CD4-positive, alpha-beta memory T cell (primary cell): ENCODE measurements around the gene ZNF471. TPM values are rescaled to one million over a fixed set of nuclear protein-coding genes. Genes with fewer than 3 reads are reported as not detected.

ENCODE experiments used
- CTCF ChIA-PET: fragments of 350-600 bp; sonication (Branson Sonifier 250); formaldehyde crosslinking; loops from one replicate; lab custom pipeline; 2021; ENCODE audit warnings: inconsistent platforms; ENCODE audit not compliant: partially characterized antibody; lab: Charles Lee
- POLR2A ChIA-PET: fragments of 350-600 bp; sonication (Branson Sonifier 250); formaldehyde crosslinking; loops from one replicate; lab custom pipeline; 2021; ENCODE audit not compliant: partially characterized antibody; lab: Charles Lee
- DNase-seq, 5 donors: peaks; one replicate each; pipeline versions ENCODE4 v3.0.0 to v3.0.0-alpha.2; 2020 to 2022; ENCODE audit warnings: mixed read lengths in 1 of 5
- H3K27ac ChIP-seq: one replicate; pipeline ENCODE4 v1.7.0; 2013; ENCODE audit warnings: low read depth, low read length
- H3K27me3 ChIP-seq: 2 replicates; pipeline ENCODE4 v1.7.0; 2013; ENCODE audit warnings: mild to moderate bottlenecking, low read length, moderate library complexity; ENCODE audit not compliant: insufficient read depth
- H3K36me3 ChIP-seq: 2 replicates; pipeline ENCODE4 v1.7.0; 2013; ENCODE audit warnings: mild to moderate bottlenecking, low read length, moderate library complexity; ENCODE audit not compliant: insufficient read depth
- H3K4me1 ChIP-seq: 2 replicates; pipeline ENCODE4 v1.7.0; 2013; ENCODE audit warnings: mild to moderate bottlenecking, low read length, moderate library complexity; ENCODE audit not compliant: insufficient read depth
- H3K4me3 ChIP-seq, 2 donors: one replicate each; pipeline ENCODE4 v1.7.0; 2013; ENCODE audit warnings: low read length in 2 of 2, mild to moderate bottlenecking in 1 of 2
- H3K9me3 ChIP-seq, 2 donors: one replicate each; pipeline ENCODE4 v1.7.0; 2013; ENCODE audit warnings: low read length in 2 of 2, control low read depth in 1 of 2; ENCODE audit not compliant: control insufficient read depth in 1 of 2
- H3K27ac Mint-ChIP-seq, 7 donors: one replicate each; pipeline ENCODE4 v1.8.0; 2020 to 2021; ENCODE audit warnings: mixed read lengths in 7 of 7, mild to moderate bottlenecking in 6 of 7, inconsistent platforms in 3 of 7, moderate library complexity in 3 of 7
- H3K27me3 Mint-ChIP-seq, 2 donors: one replicate each; pipeline ENCODE4 v1.8.0; 2020 to 2021; ENCODE audit warnings: mixed read lengths in 2 of 2
- H3K36me3 Mint-ChIP-seq, 2 donors: one replicate each; pipeline ENCODE4 v1.8.0; 2020 to 2021; ENCODE audit warnings: mixed read lengths in 2 of 2, inconsistent platforms in 1 of 2, mild to moderate bottlenecking in 1 of 2
- H3K4me1 Mint-ChIP-seq, 4 donors: one replicate each; pipeline ENCODE4 v1.8.0; 2020 to 2021; ENCODE audit warnings: mixed read lengths in 4 of 4, mild to moderate bottlenecking in 1 of 4
- H3K4me3 Mint-ChIP-seq, 8 donors: one replicate each; pipeline ENCODE4 v1.8.0; 2020 to 2021; ENCODE audit warnings: mixed read lengths in 8 of 8, mild to moderate bottlenecking in 7 of 8, moderate library complexity in 6 of 8, inconsistent platforms in 3 of 8
- H3K9me3 Mint-ChIP-seq, 8 donors: one replicate each; pipeline ENCODE4 v1.8.0; 2020 to 2021; ENCODE audit warnings: mixed read lengths in 8 of 8, mild to moderate bottlenecking in 5 of 8, inconsistent platforms in 3 of 8, moderate library complexity in 1 of 8
- intact Hi-C: fragments of 100-400 bp; cut with micrococcal nuclease; formaldehyde crosslinking; loops from one replicate; pipeline ENCODE4 v1.15.1; 2023
- polyA plus RNA-seq, 2 donors: library from polyadenylated mRNA; unstranded; fragments of 300-500 nt; fragmentation: Illumina TruSeq; gene quantifications; one replicate each; pipeline ENCODE4 v1.2.3, GENCODE V29; 2021
- total RNA-seq, 2 experiments: library from RNA; stranded (reverse); gene quantifications; one replicate each; pipeline ENCODE4 v1.2.3, GENCODE V29; 2021

ZNF471 gene
- 1 to 10 TPM; 1.1 to 1.7 TPM for total RNA-seq
- under 1 TPM; 0.31 to 0.89 TPM for polyA plus RNA-seq

DNA sequence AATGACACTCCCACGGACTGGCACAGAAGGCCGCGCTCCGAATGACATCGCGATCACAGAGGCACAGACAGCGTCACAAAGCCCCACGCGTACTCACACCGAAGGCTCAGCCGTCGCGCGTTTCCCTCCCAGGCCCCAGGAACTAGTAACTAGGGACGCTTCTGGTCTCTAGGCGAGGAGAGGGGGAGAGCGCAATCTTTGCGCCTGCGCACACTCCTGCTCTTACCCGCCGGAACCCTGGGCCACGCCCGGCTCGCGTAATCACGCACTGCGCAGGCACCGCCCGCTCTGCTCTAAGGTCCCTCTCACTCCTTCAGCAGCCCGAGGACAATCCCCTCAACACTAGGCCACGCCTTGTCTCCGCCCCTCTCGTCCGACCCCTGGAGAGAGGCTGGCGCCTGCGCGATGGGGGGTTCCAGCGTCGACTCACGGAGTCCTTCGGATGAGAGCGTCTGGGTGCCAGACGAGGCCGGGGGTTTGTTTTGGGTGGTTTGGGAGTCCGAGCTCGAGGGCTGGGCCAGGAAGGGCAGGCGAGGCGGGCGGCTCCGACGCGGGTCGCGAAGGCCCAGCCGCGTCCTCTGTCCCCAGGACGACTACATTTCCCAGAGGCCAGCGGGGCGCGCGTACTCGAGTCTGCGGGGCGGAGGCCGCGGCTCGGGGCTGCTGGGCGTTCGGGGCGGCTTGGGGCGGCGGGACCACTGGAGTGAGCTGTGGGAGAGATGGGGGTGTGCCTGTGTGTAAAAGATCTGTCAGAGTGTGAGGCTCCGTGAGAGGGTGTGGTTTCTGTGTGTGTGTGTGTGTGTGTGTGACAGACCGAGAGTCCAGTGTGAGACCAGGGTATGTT is at the start of gene ZNF471:
Gene ZNF471 (plus strand): TSS at position 410 of the 844 bp plus-strand sequence. CDS start 3,717 bp downstream, outside the sequence.
- peaks cover 0 to 3% of the 10 kb centered on the region in 2 donors for H3K27me3 Mint-ChIP-seq
- peak within 1 kb of the TSS in 4 of 7 donors; percentile 38 to 97 (median 94) for H3K27ac Mint-ChIP-seq
- Histone ChIP-seq H3K27ac (peak within 1 kb of the TSS; percentile 61), H3K27me3 (no peaks in the 10 kb centered on the region), H3K36me3 (no peaks in the 10 kb centered on the region), H3K9me3 (peaks cover 0 to 17% of the 10 kb centered on the region in 2 donors), H3K4me1 (no peaks in the 10 kb centered on the region), H3K4me3 (peak within 1 kb of the TSS in 1 of 2 donors; percentile 29)
- peaks cover 7 to 8% of the 10 kb centered on the region in 2 donors for H3K36me3 Mint-ChIP-seq
- DNase-seq, result peak; percentile 56 to 87 (median 84)
- POLR2A ChIA-PET, result no interaction called here
- H3K9me3 Mint-ChIP-seq, result peaks cover 0 to 57% (median 38%) of the 10 kb centered on the region in 8 donors
- intact Hi-C loops, result loop anchor here (1.0 kb wide), 1 partner anchor 31 kb away; the partner anchor contains the start of gene ZFP28
- peak within 1 kb of the TSS in 1 of 8 donors; percentile 88 for H3K4me3 Mint-ChIP-seq
- H3K4me1 Mint-ChIP-seq, result peaks cover 0 to 10% (median 6%) of the 10 kb centered on the region in 4 donors
- CTCF ChIA-PET, result no interaction called here

DNA sequence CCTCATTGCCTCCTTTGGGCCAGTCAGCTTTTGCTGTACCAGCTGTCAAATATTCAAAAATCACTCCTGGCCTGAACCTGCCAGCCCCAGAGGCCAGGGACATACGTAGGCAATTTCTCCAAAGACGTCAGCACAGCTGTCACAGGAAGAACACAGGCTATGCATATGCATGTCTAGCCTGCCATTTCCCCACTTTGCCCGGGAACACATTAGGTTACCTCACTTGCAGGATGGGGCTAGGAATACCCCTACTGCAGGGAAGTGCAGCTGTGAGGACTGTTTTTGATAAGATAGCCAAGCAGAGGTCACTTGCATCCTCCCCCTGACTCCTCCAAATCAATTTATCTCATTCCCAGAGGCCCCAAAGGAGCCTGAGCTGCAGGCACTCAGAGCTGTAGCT is 33.3 kb upstream of the ZNF471 start:
- CTCF ChIA-PET, result no interaction called here
- Mint-ChIP-seq H3K27me3 (peaks cover 11 to 13% of the 10 kb centered on the region in 2 donors), H3K4me1 (peaks cover 0 to 19% (median 6%) of the 10 kb centered on the region in 4 donors), H3K9me3 (peaks cover 6 to 87% (median 72%) of the 10 kb centered on the region in 8 donors), H3K36me3 (peaks cover 13 to 26% of the 10 kb centered on the region in 2 donors), H3K27ac (no peak overlapping the region), H3K4me3 (no peak overlapping the region)
- H3K27me3 ChIP-seq, result no peaks in the 10 kb centered on the region
- POLR2A ChIA-PET, result no interaction called here
- no peak for DNase-seq
- intact Hi-C loops, result no loop called here
- H3K9me3 ChIP-seq, result peaks cover 0 to 11% of the 10 kb centered on the region in 2 donors
- H3K4me3 ChIP-seq, result no peak overlapping the region
- no peaks in the 10 kb centered on the region for H3K36me3 ChIP-seq
- H3K27ac ChIP-seq, result no peak overlapping the region
- H3K4me1 ChIP-seq, result no peaks in the 10 kb centered on the region

DNA sequence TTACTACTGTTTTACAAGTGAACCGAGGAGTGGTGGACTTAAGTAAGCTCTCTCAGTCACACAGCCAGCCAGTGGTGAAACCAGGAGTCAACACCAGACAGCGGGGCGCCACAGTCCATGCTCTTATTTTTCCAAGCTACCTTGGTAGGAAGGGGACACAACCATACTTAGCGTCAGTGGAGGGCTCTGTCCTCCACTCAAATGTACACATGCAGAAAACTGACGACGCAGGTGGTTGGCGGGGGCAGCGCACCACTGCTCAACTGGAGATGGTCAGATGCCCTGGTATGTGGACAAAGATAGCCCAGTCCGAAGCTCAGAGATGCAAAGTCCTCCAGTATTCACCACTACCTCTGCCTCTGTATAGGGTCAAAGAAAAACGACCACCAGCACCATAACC is 31.6 kb upstream of the ZNF471 start:
- Mint-ChIP-seq H3K4me3 (no peak overlapping the region), H3K36me3 (peaks cover 16 to 30% of the 10 kb centered on the region in 2 donors), H3K27me3 (peaks cover 11 to 18% of the 10 kb centered on the region in 2 donors), H3K4me1 (peaks cover 0 to 19% (median 6%) of the 10 kb centered on the region in 4 donors), H3K9me3 (peaks cover 12 to 85% (median 80%) of the 10 kb centered on the region in 8 donors), H3K27ac (no peak overlapping the region)
- H3K4me1 ChIP-seq, result no peaks in the 10 kb centered on the region
- H3K36me3 ChIP-seq, result no peaks in the 10 kb centered on the region
- peaks cover 0 to 8% of the 10 kb centered on the region in 2 donors for H3K9me3 ChIP-seq
- ChIA-PET POLR2A (no interaction called here), CTCF (no interaction called here)
- intact Hi-C loops, result no loop called here
- DNase-seq, result no peak
- H3K27me3 ChIP-seq, result no peaks in the 10 kb centered on the region
- H3K27ac ChIP-seq, result no peak overlapping the region
- no peak overlapping the region for H3K4me3 ChIP-seq

DNA sequence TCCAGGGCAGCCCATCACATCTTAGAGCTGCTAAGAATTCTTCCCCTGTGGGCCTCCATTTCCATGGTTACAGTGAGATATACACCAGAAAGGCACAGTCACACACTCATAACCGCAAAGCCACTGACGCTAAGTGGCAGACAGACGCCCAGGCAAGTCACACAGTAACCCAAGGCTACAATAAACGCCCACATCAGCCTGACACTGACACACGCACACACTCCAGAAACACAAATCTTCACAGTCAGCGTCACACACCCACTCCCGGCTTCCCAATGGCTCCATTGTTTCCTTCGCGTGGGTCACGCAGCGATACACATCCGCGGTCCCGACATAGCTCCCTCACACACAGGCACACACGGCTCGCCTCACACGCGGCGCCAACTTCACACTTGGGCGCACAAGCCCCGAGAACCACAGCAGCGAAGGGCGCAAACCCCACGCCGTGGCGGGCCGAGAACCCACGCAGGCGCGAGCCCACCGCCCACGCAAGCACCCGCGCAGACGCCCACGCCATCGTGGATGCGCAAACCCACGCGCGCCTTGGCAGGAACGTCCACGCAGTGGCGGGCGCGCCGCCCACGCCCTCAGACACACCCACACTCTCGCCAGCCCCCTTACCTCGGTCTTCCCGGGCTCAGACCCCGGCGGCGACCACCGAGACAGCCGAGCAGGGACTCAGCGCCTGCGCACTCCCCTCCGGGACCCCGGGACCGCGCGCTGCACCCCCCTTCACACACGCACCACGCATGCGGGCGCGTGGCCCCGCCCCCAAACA is 30.8 kb upstream of the ZNF471 start, which contains the start of gene ZNF667:
Gene ZNF667 (minus strand): TSS at position 695 of the 778 bp plus-strand sequence. CDS start 14,975 bp downstream, outside the sequence.
- Histone ChIP-seq H3K27ac (no peak within 1 kb of the TSS), H3K9me3 (peaks cover 0 to 12% of the 10 kb centered on the region in 2 donors), H3K27me3 (no peaks in the 10 kb centered on the region), H3K4me3 (no peak within 1 kb of the TSS), H3K36me3 (no peaks in the 10 kb centered on the region), H3K4me1 (no peaks in the 10 kb centered on the region)
- ChIA-PET POLR2A (no interaction called here), CTCF (no interaction called here)
- peaks cover 11 to 19% of the 10 kb centered on the region in 2 donors for H3K27me3 Mint-ChIP-seq
- peaks cover 16 to 33% of the 10 kb centered on the region in 2 donors for H3K36me3 Mint-ChIP-seq
- DNase-seq, result peak in 3 of 5 donors; percentile 3 to 23 (median 5)
- H3K27ac Mint-ChIP-seq, result peak within 1 kb of the TSS in 4 of 7 donors; percentile 29 to 91 (median 63)
- H3K9me3 Mint-ChIP-seq, result peaks cover 15 to 83% (median 77%) of the 10 kb centered on the region in 8 donors
- H3K4me1 Mint-ChIP-seq, result peaks cover 0 to 19% (median 6%) of the 10 kb centered on the region in 4 donors
- intact Hi-C loops, result no loop called here
- peak within 1 kb of the TSS in 7 of 8 donors; percentile 44 to 87 (median 79) for H3K4me3 Mint-ChIP-seq

DNA sequence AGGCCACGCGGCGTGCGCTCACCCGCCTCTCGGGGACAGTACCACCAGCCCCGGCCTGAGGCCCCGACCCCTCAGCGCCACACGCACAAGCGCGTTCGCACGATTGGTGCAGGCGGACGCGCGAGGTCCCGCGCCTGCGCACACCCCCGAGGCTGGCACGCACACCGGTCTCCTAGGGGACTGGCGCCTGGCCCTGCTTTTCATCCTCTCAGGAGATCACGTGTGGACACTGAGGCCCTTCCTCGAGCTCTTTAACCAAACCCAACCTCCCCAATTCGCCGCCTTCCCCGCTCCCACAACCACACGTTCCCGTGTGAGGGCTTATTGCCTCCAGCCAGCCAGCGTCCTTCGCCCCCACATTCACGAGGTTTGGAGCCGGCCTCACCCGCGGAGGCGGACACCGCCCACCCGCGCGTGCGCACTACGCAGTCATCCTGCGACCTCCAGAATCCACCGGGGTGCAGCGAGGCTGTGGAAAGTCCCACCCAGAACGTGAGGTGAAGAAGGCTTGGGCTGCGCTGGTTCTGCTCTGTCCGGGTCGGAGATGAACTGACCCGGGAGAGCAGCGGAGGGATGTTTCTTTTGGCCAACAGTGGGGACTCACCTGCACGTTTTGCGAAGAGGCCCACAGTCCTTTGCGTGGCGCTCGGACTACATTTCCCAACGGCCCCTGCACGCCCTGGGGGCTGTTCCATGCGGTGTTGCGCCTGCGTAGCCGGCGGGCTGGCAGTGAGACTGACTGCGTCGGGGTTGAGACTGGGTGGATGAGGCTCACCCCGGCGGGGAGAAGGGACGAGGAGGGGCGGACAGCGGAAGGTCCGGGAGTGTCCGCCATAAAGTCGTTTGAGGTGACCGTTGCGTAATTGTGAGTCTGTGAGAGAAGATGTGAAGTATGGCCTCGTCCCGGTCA is 30.0 kb upstream of the ZNF471 start:
- H3K4me1 ChIP-seq, result no peaks in the 10 kb centered on the region
- Mint-ChIP-seq H3K4me1 (peaks cover 0 to 19% (median 6%) of the 10 kb centered on the region in 4 donors), H3K36me3 (peaks cover 16 to 30% of the 10 kb centered on the region in 2 donors), H3K27me3 (peaks cover 11 to 19% of the 10 kb centered on the region in 2 donors), H3K4me3 (peak overlapping the region in 6 of 8 donors; percentile 44 to 87 (median 79)), H3K9me3 (peaks cover 11 to 83% (median 75%) of the 10 kb centered on the region in 8 donors), H3K27ac (peak overlapping the region in 2 of 7 donors; percentile 84 to 91)
- peaks cover 0 to 12% of the 10 kb centered on the region in 2 donors for H3K9me3 ChIP-seq
- POLR2A ChIA-PET, result no interaction called here
- intact Hi-C loops, result no loop called here
- DNase-seq, result peak in 3 of 5 donors; percentile 8 to 40 (median 32)
- H3K4me3 ChIP-seq, result no peak overlapping the region
- CTCF ChIA-PET, result no interaction called here
- H3K36me3 ChIP-seq, result no peaks in the 10 kb centered on the region
- no peaks in the 10 kb centered on the region for H3K27me3 ChIP-seq
- no peak overlapping the region for H3K27ac ChIP-seq

DNA sequence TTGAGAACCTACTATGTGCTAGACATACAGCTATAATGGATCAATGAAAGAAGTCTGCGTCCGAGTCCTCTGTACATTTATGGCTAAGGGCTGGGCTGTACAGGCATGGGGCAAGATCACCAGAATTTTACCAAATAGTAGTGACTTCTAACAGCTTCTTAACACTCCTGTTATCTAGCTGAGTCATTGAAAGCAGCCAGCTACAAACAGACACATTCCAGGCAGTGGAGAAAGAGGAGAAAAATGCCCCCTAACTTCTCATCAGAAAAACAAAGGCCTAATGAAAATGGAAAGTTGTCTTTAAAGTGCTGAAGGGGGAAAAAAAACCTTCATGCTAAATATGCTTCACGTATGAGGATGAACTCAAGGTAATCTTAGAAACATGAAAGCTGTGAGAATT is 16.3 kb upstream of the ZNF471 start:
- Mint-ChIP-seq H3K4me1 (no peaks in the 10 kb centered on the region), H3K27ac (no peak overlapping the region), H3K9me3 (peaks cover 9 to 81% (median 65%) of the 10 kb centered on the region in 8 donors), H3K27me3 (no peaks in the 10 kb centered on the region), H3K4me3 (no peak overlapping the region), H3K36me3 (peaks cover 14 to 15% of the 10 kb centered on the region in 2 donors)
- intact Hi-C loops, result no loop called here
- Histone ChIP-seq H3K36me3 (no peaks in the 10 kb centered on the region), H3K9me3 (peaks cover 0 to 8% of the 10 kb centered on the region in 2 donors), H3K27ac (no peak overlapping the region), H3K4me3 (no peak overlapping the region), H3K4me1 (no peaks in the 10 kb centered on the region), H3K27me3 (no peaks in the 10 kb centered on the region)
- ChIA-PET POLR2A (no interaction called here), CTCF (no interaction called here)
- no peak for DNase-seq
